Measurements from ENCODE around the gene NEURL1. TPM values are rescaled to one million over a fixed set of nuclear protein-coding genes. Genes with fewer than 3 reads are reported as not detected.

The NEURL1 gene, protein sequence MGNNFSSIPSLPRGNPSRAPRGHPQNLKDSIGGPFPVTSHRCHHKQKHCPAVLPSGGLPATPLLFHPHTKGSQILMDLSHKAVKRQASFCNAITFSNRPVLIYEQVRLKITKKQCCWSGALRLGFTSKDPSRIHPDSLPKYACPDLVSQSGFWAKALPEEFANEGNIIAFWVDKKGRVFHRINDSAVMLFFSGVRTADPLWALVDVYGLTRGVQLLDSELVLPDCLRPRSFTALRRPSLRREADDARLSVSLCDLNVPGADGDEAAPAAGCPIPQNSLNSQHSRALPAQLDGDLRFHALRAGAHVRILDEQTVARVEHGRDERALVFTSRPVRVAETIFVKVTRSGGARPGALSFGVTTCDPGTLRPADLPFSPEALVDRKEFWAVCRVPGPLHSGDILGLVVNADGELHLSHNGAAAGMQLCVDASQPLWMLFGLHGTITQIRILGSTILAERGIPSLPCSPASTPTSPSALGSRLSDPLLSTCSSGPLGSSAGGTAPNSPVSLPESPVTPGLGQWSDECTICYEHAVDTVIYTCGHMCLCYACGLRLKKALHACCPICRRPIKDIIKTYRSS
- 0.20 to 0.59 TPM (median 0.52 TPM) in 5 replicates for total RNA-seq (2022; extraction: Qiagen RNA extraction)

DNA sequence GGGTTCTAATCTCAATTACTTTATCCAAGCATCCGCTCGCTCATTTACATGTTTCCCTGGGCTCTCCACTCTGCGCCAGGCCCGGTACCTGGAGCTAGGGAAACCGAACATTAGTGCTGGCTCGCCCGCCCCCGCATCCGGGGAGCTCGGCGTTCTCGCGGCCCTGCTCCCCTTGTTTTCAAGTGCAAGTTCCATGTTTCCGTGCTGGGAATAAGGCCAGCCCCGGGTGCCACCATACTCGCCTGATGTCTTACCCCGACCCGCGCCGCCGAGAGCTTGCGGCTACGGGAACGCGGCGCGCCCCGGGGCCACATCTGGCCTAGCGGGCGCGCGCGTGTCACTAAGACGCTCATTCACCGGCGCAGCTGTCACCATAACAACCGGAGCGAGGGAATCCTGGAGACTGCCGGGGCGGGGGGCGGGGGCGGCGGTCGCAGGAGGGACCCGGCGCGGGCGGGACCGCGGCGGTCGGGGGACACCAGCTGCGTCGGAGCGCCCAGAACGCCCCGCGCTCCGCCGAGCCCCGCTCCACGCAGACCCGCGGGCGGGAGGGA is at the start of gene NEURL1:
NEURL1 (plus strand) TSS at position 344 of the 554 bp plus-strand sequence. CDS start 683 bp downstream, outside the sequence.

DNA sequence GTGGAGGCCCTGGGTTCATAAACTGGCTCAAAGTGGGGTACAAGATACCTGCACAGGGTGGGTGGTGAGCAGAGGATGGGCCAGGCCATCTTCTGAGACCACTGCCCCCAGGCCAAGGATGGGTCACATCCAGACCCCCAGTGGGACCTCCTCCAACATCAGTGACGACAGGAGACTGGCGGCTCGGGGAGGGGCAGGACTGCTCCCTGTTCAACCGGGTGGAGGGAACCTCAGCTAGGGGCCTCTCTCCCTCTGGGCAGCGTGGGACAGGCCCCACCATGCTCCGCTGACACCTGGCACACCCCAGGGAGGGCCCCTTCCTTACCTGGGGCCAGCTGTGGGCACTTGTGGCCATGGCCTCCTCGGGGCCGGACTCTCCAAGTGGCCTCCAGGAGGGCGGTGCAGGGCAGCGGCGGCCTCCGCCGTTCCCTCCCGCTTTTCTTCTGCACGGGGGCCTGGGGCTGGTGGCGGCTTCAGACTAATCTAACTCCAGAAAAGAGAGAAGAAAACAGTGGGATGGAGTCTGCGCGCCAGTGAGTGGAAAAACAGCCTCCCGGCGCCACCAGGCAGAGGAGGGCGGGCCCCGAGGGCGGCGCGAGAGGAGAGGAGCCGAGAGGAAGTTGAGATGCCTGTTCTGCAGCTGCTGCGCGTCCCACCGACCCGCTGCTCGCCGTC is 41.5 kb upstream of the NEURL1 start, which contains the start of gene CALHM2:
CALHM2 (minus strand) TSS at position 540 of the 675 bp plus-strand sequence. CDS start 2,429 bp downstream, outside the sequence.

DNA sequence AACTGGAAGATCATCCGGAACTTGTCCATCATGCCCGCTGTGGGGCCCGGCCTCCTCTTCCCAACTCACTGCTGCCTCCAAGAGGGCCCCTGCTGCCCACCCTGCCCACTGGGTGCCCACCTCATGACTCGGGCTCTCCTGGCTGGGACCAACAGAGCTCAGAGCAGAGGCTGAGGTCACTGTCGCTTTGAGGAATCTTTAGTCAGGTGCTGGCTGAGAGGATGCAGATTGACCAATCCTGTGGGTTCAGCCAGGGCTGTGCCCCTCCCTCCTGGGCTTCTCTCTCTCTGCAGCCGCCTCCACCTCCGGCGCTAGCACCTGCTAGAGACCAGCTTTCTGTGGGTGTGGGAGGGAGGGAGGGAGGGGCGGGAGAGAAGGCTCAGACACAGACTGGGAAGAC is 34.8 kb upstream of the NEURL1 start, which contains the start of gene CALHM1:
CALHM1 (minus strand) TSS at position 181 of the 400 bp plus-strand sequence; CDS start at position 32, 149 bp downstream.

DNA sequence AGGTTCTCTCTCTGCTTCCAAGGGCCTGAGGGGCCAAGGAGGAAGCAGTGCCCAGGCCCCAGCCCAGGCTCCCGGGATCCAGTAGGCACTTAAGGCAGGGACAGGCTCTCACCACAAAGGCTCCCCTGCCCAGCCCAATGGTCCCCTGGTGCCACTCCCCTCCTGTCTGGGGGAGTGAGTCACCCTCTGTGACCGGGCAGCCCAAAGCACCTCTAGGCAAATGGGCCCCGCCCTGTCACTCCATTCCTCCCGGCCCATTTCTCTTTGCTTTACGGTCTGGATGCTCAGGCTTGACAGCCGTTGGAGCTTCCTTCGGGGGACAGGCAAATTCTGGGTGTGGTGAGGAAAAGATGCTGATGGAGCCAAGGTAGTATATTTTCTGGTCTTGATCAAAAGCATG is 14.4 kb upstream of the NEURL1 start, which contains the start of gene CALHM3:
CALHM3 (minus strand) TSS at position 106 of the 400 bp plus-strand sequence. CDS start 208 bp downstream, outside the sequence.

Other genes with a start within 250 kb of the NEURL1 start
- gene RPEL1, start 247.8 kb upstream of the NEURL1 start, total RNA-seq (2022; extraction: Qiagen RNA extraction): 0.05 to 0.08 TPM (median 0.07 TPM) in 4 of 5 replicates, not detected in the other
- gene INA, start 216.6 kb upstream of the NEURL1 start, total RNA-seq (2022; extraction: Qiagen RNA extraction): 22.8 to 31.4 TPM (median 25.0 TPM) in 5 replicates
- gene PCGF6, start 142.6 kb upstream of the NEURL1 start, total RNA-seq (2022; extraction: Qiagen RNA extraction): 10.4 to 13.1 TPM (median 11.3 TPM) in 5 replicates
- 3.2 to 4.0 TPM (median 3.6 TPM) in 5 replicates for gene TAF5, start 125.7 kb upstream of the NEURL1 start, total RNA-seq (2022; extraction: Qiagen RNA extraction)
- 484 to 582 TPM (median 511 TPM) in 5 replicates for gene ATP5MK, start 97.2 kb upstream of the NEURL1 start, total RNA-seq (2022; extraction: Qiagen RNA extraction)
- 37.9 to 41.3 TPM (median 41.0 TPM) in 5 replicates for gene PDCD11, start 97.1 kb upstream of the NEURL1 start, total RNA-seq (2022; extraction: Qiagen RNA extraction)
- gene CALHM2, start 41.3 kb upstream of the NEURL1 start, total RNA-seq (2022; extraction: Qiagen RNA extraction): 4.5 to 7.6 TPM (median 6.0 TPM) in 5 replicates
- 0.02 TPM in 1 of 5 replicates, not detected in the others for gene CALHM1, start 34.8 kb upstream of the NEURL1 start, total RNA-seq (2022; extraction: Qiagen RNA extraction)
- 0.45 to 0.74 TPM (median 0.49 TPM) in 5 replicates for gene CALHM3, start 14.5 kb upstream of the NEURL1 start, total RNA-seq (2022; extraction: Qiagen RNA extraction)